ENCODE data around the gene ITGB1.

The ITGB1 gene

DNA sequence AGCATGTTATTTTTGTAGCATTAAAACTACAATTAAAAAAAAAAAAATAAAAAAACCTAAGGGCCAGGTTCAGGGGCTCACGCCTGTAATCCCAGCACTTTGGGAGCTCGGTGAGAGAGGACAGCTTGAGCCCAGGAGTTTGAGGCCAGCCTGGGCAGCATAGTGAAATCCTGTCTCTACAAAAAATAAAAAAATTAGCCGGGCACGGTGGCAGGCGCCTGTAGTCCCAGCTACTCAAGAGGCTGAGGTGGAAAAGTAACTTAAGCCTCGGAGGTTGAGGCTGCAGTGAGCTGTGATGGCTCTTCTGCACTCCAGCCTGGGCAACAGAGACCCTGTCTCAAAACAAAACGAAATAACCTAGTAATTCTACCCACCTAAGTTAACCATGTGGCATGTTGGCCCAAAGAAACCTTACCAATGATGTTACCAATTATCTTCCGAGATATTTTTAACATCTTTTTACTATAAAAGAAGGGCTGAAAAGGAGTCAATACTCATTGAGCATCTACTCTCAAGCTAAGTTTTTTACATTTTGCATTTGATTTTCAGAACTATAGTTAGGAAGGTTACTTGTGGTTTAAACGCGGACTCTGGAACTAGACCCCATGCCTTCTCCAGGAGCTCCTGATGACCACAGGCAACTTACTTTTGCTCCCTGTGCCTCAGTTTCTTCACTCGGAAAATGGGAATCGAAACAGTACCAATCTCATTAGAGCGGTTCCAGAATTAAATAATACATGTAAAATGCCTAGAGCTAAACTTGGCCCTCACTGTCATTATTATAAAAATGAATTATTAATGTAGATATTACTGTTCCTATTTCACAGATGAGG, 1.4 kb downstream of the ITGB1 start:
- no peak for DNase-seq (ENCODE audit: insufficient read length, low spot score)
- TF ChIP-seq POU2F2 (IDR thresholded peaks at IDR 0.05; ENCODE audit: low read depth, low read length) (no peak), POLR2AphosphoS5 (IDR thresholded peaks at IDR 0.05; ENCODE audit: low read depth, low read length) (no peak), POLR2A (IDR thresholded peaks at IDR 0.05; ENCODE audit: low read depth, low read length) (no peak), PAX5 (IDR thresholded peaks at IDR 0.05; ENCODE audit: insufficient read depth, low read length, severe bottlenecking) (no peak), TAF1 (IDR thresholded peaks at IDR 0.05; ENCODE audit: low read depth, low read length) (no peak)
- FAIRE-seq, result no peak

DNA sequence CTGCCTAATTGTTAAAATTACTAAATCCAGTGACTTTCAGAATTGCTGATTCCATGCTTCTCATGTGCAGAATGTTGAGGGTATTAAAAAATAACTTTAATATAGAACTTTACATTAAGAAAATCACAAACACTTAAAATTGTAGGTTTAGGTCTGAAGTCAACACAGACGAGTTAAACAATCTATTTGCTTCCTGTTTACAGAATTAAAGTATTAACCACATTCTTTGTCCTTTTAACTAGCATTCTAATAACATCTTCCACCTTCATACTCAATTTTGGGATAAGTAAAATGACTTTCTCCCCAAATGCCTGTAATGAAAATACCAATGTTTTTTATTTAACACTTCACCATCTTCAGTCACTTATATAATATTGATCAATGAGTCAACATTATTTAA, 2.2 kb downstream of the ITGB1 start:
- no peak for DNase-seq (ENCODE audit: insufficient read length, low spot score)
- no peak for FAIRE-seq
- no peak for TF ChIP-seq POLR2A (IDR thresholded peaks at IDR 0.05; ENCODE audit: low read depth, low read length)

- TF ChIP-seq PAX5 (IDR thresholded peaks at IDR 0.05; ENCODE audit: insufficient read depth, low read length, severe bottlenecking), result no peak
- TF ChIP-seq POU2F2 (IDR thresholded peaks at IDR 0.05; ENCODE audit: low read depth, low read length), result no peak
- TF ChIP-seq SPI1 (IDR thresholded peaks at IDR 0.05; ENCODE audit: low read depth, low read length), result no peak
- no peak for TF ChIP-seq TAF1 (IDR thresholded peaks at IDR 0.05; ENCODE audit: low read depth, low read length)
- TF ChIP-seq POLR2AphosphoS5 (IDR thresholded peaks at IDR 0.05; ENCODE audit: low read depth, low read length), result no peak
- TF ChIP-seq POLR2A (IDR thresholded peaks at IDR 0.05; ENCODE audit: low read depth, low read length), result no peak
- FAIRE-seq (no peak), DNase-seq (ENCODE audit: insufficient read length, low spot score) (no peak)
These were observed 2.7 kb downstream of the ITGB1 start for GRCh38 chr10:32955299-32955772.

GRCh38 chr10:32954545-32955298, 3.3 kb downstream of the ITGB1 start:
- peak; percentile 33 for FAIRE-seq
- TF ChIP-seq TAF1 (IDR thresholded peaks at IDR 0.05; ENCODE audit: low read depth, low read length) (no peak), SPI1 (IDR thresholded peaks at IDR 0.05; ENCODE audit: low read depth, low read length) (no peak), PAX5 (IDR thresholded peaks at IDR 0.05; ENCODE audit: insufficient read depth, low read length, severe bottlenecking) (no peak), POLR2A (IDR thresholded peaks at IDR 0.05; ENCODE audit: low read depth, low read length) (no peak), POLR2AphosphoS5 (IDR thresholded peaks at IDR 0.05; ENCODE audit: low read depth, low read length) (no peak), POU2F2 (IDR thresholded peaks at IDR 0.05; ENCODE audit: low read depth, low read length) (no peak)
- no peak for DNase-seq (ENCODE audit: insufficient read length, low spot score)

GRCh38 chr10:32954080-32954479, 4.0 kb downstream of the ITGB1 start:
- TF ChIP-seq POLR2A (IDR thresholded peaks at IDR 0.05; ENCODE audit: low read depth, low read length), result no peak
- no peak for TF ChIP-seq PAX5 (IDR thresholded peaks at IDR 0.05; ENCODE audit: insufficient read depth, low read length, severe bottlenecking)
- no peak for TF ChIP-seq TAF1 (IDR thresholded peaks at IDR 0.05; ENCODE audit: low read depth, low read length)
- no peak for TF ChIP-seq POU2F2 (IDR thresholded peaks at IDR 0.05; ENCODE audit: low read depth, low read length)
- no peak for TF ChIP-seq SPI1 (IDR thresholded peaks at IDR 0.05; ENCODE audit: low read depth, low read length)
- TF ChIP-seq POLR2AphosphoS5 (IDR thresholded peaks at IDR 0.05; ENCODE audit: low read depth, low read length), result no peak
- FAIRE-seq (no peak), DNase-seq (ENCODE audit: insufficient read length, low spot score) (no peak)

- no peak for FAIRE-seq
- no peak for DNase-seq (ENCODE audit: insufficient read length, low spot score)
- TF ChIP-seq TAF1 (IDR thresholded peaks at IDR 0.05; ENCODE audit: low read depth, low read length) (no peak), POU2F2 (IDR thresholded peaks at IDR 0.05; ENCODE audit: low read depth, low read length) (no peak), POLR2AphosphoS5 (IDR thresholded peaks at IDR 0.05; ENCODE audit: low read depth, low read length) (no peak), SPI1 (IDR thresholded peaks at IDR 0.05; ENCODE audit: low read depth, low read length) (no peak), PAX5 (IDR thresholded peaks at IDR 0.05; ENCODE audit: insufficient read depth, low read length, severe bottlenecking) (no peak), POLR2A (IDR thresholded peaks at IDR 0.05; ENCODE audit: low read depth, low read length) (no peak)
These were observed 4.6 kb downstream of the ITGB1 start for GRCh38 chr10:32953277-32953927.

GRCh38 chr10:32952541-32953276, 5.3 kb downstream of the ITGB1 start:
- peak; percentile 57 for FAIRE-seq
- TF ChIP-seq POU2F2 (IDR thresholded peaks at IDR 0.05; ENCODE audit: low read depth, low read length), result no peak
- no peak for TF ChIP-seq POLR2AphosphoS5 (IDR thresholded peaks at IDR 0.05; ENCODE audit: low read depth, low read length)
- TF ChIP-seq TAF1 (IDR thresholded peaks at IDR 0.05; ENCODE audit: low read depth, low read length), result no peak
- TF ChIP-seq PAX5 (IDR thresholded peaks at IDR 0.05; ENCODE audit: insufficient read depth, low read length, severe bottlenecking), result no peak
- TF ChIP-seq POLR2A (IDR thresholded peaks at IDR 0.05; ENCODE audit: low read depth, low read length), result no peak
- TF ChIP-seq SPI1 (IDR thresholded peaks at IDR 0.05; ENCODE audit: low read depth, low read length), result no peak

DNA sequence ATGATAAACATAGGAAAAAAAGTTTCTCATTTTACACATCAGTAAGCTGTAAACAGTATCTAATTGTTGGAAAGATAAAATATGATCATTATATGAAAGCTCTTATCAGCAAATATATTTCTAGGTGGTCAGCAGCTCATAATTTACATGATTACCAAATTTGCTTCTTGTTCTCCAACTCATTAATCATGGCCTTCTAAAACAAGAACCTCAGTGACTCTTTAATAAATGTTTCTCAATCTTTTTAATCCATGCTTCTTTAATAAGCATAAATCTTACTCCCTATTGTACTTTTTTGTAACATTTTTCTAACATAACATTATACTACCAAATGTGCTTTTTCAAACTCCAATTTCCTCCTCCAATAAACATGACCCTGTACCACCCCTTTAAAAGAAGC, 5.9 kb downstream of the ITGB1 start:
- no peak for FAIRE-seq
- TF ChIP-seq POLR2AphosphoS5 (IDR thresholded peaks at IDR 0.05; ENCODE audit: low read depth, low read length) (no peak), TAF1 (IDR thresholded peaks at IDR 0.05; ENCODE audit: low read depth, low read length) (no peak), PAX5 (IDR thresholded peaks at IDR 0.05; ENCODE audit: insufficient read depth, low read length, severe bottlenecking) (no peak), POU2F2 (IDR thresholded peaks at IDR 0.05; ENCODE audit: low read depth, low read length) (no peak), POLR2A (IDR thresholded peaks at IDR 0.05; ENCODE audit: low read depth, low read length) (no peak), SPI1 (IDR thresholded peaks at IDR 0.05; ENCODE audit: low read depth, low read length) (no peak)
- DNase-seq (ENCODE audit: insufficient read length, low spot score), result no peak

More at GRCh38 chr10:32952541-32953276, 5.3 kb downstream of the ITGB1 start:
- no peak for DNase-seq (ENCODE audit: insufficient read length, low spot score)
